H1 (cell line): ENCODE measurements around the gene LPAR3.

Experiments used
- CREB1 ChIP-seq: IDR thresholded peaks from 2 replicates; pipeline ENCODE4 v1.6.1; 2012; ENCODE audit warnings: inconsistent platforms
- JUND ChIP-seq: IDR thresholded peaks from 2 replicates; pipeline ENCODE4 v1.6.1; 2011; ENCODE audit warnings: mild to moderate bottlenecking, improper control_type of control experiment, low read length
- MAFK ChIP-seq: IDR thresholded peaks from 2 replicates; pipeline ENCODE4 v1.6.1; 2012; ENCODE audit warnings: low read depth, mild to moderate bottlenecking, improper control_type of control experiment, low read length

DNA sequence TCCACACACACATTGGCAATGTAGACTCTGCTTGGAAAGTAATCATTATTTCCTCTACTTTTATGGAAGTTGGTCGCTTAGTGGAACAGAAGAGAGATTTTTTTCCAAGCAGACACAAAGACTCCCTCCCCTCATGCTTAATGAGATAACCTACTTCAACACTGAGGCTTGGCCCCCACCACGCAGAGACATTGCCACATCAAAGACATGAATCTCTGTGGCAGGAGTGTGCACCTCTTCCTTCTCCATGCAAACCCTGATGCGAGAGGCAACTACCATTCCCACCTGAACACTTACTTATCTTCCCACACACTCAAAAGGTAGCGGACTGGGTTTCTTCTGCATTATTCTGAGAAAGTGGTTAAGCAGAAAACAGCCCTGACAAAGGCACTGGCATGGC is 37.3 kb upstream of the LPAR3 start:
- TF ChIP-seq MAFK: no peak
- TF ChIP-seq JUND: no peak
- TF ChIP-seq CREB1: no peak
